ENCODE measurements around the gene ADAT2.

ADAT2 gene

DNA sequence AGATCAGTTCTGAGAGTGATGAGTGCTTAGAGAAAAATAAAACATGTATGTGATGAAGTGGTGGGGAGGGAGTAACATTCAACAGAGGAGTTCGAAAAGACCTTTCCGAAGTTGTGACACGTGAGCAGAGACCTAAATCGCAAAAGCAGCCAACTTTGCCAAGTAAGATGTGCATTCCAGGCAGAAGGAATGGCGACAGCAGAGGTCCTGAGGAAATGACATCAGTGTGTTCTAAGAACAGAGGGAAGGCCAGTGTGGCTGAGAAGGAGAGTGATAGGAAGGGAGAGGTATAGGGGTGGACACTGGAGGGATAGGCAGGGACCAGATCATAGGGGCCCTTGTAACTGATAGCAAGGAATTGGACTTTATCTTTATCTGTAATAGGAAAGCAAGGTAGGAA lies 51.3 kb downstream of the ADAT2 start:
- Histone ChIP-seq H3K4me3 (ENCODE audit: low read depth in 1 of 2, low read length in 2 of 2) (no peak overlapping the region), H3K9me3 (ENCODE audit: control insufficient read depth in 1 of 2, low read length in 2 of 2) (no peaks in the 10 kb centered on the region), H3K27me3 (ENCODE audit: control insufficient read depth in 1 of 2, insufficient read depth in 2 of 2, low read length in 2 of 2) (no peaks in the 10 kb centered on the region), H3K36me3 (ENCODE audit: control insufficient read depth in 1 of 2, insufficient read depth in 2 of 2, low read length in 2 of 2) (no peaks in the 10 kb centered on the region), H3K9ac (ENCODE audit: low read depth in 1 of 2, low read length in 2 of 2) (no peak overlapping the region), H3K4me1 (ENCODE audit: control insufficient read depth in 1 of 2, insufficient read depth in 2 of 2, low read length in 2 of 2) (peaks cover 16 to 28% of the 10 kb centered on the region in 2 donors), H3K27ac (ENCODE audit: low read depth, low read length) (no peak overlapping the region)

DNA sequence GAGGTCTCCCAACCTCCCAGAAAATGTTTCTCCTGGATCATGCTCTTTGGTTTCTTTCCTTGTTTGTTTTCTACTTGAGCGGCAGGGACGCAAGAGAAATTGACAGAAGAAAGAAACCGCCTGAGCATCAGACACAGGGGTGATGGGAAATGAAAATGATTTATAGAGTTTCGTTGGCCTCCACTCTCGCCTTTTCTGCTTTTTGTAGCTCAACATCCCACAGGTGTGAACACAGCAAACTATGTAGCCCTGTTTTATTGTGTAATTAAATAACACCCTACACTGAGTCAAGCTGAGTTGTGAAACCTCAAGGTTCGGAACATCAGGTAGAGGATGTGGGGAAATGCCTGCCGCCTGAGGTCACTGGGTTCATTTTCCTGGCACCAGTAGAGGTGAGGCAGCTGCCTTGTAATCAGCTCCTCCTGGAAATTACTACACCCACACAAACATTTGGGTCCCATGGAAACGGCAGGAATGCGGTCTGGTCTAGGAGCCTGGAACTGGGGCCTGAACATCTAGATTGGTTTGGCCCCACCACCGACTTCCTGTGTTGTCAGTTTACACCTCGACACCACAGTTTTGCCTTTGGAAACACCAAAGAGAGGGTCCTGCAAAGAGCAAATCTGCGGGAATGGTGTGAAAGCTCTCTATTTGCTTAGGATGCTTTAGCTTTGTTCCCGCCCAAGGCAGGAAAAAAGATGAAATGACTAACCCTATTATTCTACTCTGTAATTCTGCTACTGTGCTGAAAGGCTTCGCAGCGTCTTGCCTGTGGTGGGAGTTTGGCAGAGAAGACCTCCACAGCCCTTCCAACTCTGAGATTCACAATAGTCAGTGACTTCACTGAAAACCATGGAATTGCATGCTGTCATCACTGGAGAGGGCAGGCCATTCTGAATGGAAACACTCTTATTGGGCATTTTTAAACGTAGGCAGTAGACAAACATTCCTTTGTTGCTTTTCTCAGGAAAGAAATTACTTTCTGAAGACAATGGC lies 53.0 kb downstream of the ADAT2 start:
- Histone ChIP-seq H3K9ac (ENCODE audit: low read depth in 1 of 2, low read length in 2 of 2) (no peak overlapping the region), H3K4me1 (ENCODE audit: control insufficient read depth in 1 of 2, insufficient read depth in 2 of 2, low read length in 2 of 2) (peaks cover 16 to 28% of the 10 kb centered on the region in 2 donors), H3K27me3 (ENCODE audit: control insufficient read depth in 1 of 2, insufficient read depth in 2 of 2, low read length in 2 of 2) (no peaks in the 10 kb centered on the region), H3K27ac (ENCODE audit: low read depth, low read length) (no peak overlapping the region), H3K9me3 (ENCODE audit: control insufficient read depth in 1 of 2, low read length in 2 of 2) (no peaks in the 10 kb centered on the region), H3K36me3 (ENCODE audit: control insufficient read depth in 1 of 2, insufficient read depth in 2 of 2, low read length in 2 of 2) (no peaks in the 10 kb centered on the region), H3K4me3 (ENCODE audit: low read depth in 1 of 2, low read length in 2 of 2) (no peak overlapping the region)

GRCh38 chr6:143396497-143397226 lies 53.8 kb downstream of the ADAT2 start:
- Histone ChIP-seq H3K27me3 (ENCODE audit: control insufficient read depth in 1 of 2, insufficient read depth in 2 of 2, low read length in 2 of 2) (no peaks in the 10 kb centered on the region), H3K27ac (ENCODE audit: low read depth, low read length) (no peak overlapping the region), H3K4me3 (ENCODE audit: low read depth in 1 of 2, low read length in 2 of 2) (no peak overlapping the region), H3K9me3 (ENCODE audit: control insufficient read depth in 1 of 2, low read length in 2 of 2) (no peaks in the 10 kb centered on the region), H3K4me1 (ENCODE audit: control insufficient read depth in 1 of 2, insufficient read depth in 2 of 2, low read length in 2 of 2) (peaks cover 16 to 28% of the 10 kb centered on the region in 2 donors), H3K36me3 (ENCODE audit: control insufficient read depth in 1 of 2, insufficient read depth in 2 of 2, low read length in 2 of 2) (no peaks in the 10 kb centered on the region), H3K9ac (ENCODE audit: low read depth in 1 of 2, low read length in 2 of 2) (no peak overlapping the region)

- no peak overlapping the region for H3K9ac ChIP-seq (ENCODE audit: low read depth in 1 of 2, low read length in 2 of 2)
- H3K9me3 ChIP-seq (ENCODE audit: control insufficient read depth in 1 of 2, low read length in 2 of 2) = no peaks in the 10 kb centered on the region
- no peak overlapping the region for H3K4me3 ChIP-seq (ENCODE audit: low read depth in 1 of 2, low read length in 2 of 2)
- no peaks in the 10 kb centered on the region for H3K36me3 ChIP-seq (ENCODE audit: control insufficient read depth in 1 of 2, insufficient read depth in 2 of 2, low read length in 2 of 2)
- peaks cover 15 to 20% of the 10 kb centered on the region in 2 donors for H3K4me1 ChIP-seq (ENCODE audit: control insufficient read depth in 1 of 2, insufficient read depth in 2 of 2, low read length in 2 of 2)
- H3K27me3 ChIP-seq (ENCODE audit: control insufficient read depth in 1 of 2, insufficient read depth in 2 of 2, low read length in 2 of 2) = no peaks in the 10 kb centered on the region
- H3K27ac ChIP-seq (ENCODE audit: low read depth, low read length) = no peak overlapping the region
These were observed 54.8 kb downstream of the ADAT2 start for GRCh38 chr6:143395699-143396098.

DNA sequence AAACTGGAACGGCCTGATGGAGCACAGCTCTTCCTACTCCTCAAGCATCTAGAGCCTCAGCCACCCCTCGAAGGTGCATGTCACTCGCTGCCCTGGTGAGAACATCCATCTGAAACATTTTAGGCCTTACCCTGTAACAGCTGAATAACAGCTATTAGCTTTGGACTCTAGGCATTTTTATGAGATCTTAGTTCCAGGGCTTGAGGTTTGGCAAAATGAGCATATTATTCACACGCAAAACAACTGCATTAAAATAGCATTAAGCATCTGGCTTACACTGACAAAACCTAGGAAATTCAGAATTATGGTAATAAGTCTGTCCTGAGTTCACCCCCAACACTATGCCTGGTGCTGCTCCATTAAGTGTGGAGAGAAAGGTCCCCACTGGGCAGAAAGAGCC lies 56.1 kb downstream of the ADAT2 start:
- no peaks in the 10 kb centered on the region for H3K9me3 ChIP-seq (ENCODE audit: control insufficient read depth in 1 of 2, low read length in 2 of 2)
- peaks cover 10 to 15% of the 10 kb centered on the region in 2 donors for H3K4me1 ChIP-seq (ENCODE audit: control insufficient read depth in 1 of 2, insufficient read depth in 2 of 2, low read length in 2 of 2)
- no peaks in the 10 kb centered on the region for H3K36me3 ChIP-seq (ENCODE audit: control insufficient read depth in 1 of 2, insufficient read depth in 2 of 2, low read length in 2 of 2)
- no peaks in the 10 kb centered on the region for H3K27me3 ChIP-seq (ENCODE audit: control insufficient read depth in 1 of 2, insufficient read depth in 2 of 2, low read length in 2 of 2)
- H3K27ac ChIP-seq (ENCODE audit: low read depth, low read length) = no peak overlapping the region
- no peak overlapping the region for H3K4me3 ChIP-seq (ENCODE audit: low read depth in 1 of 2, low read length in 2 of 2)
- H3K9ac ChIP-seq (ENCODE audit: low read depth in 1 of 2, low read length in 2 of 2) = no peak overlapping the region

DNA sequence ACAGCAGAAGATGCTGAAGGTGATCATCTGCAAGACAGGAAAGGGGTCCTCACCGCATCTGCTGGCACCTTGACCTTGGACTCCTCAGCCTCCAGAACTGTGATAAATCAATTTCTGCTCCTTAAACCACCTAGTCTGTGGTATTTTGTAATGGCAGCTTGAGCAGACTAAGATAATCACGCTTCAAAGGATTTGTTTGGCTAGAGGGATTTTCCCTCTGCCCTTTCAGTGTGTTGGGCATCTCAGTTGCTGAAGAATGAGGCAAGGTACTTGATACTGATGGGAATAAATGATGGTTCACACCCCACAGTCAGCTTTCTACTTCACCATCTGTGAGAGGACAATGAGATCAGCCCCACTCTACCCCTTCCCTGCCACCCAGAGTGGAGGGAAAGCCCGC lies 60.2 kb downstream of the ADAT2 start:
- Histone ChIP-seq H3K9ac (ENCODE audit: low read depth in 1 of 2, low read length in 2 of 2) (no peak overlapping the region), H3K36me3 (ENCODE audit: control insufficient read depth in 1 of 2, insufficient read depth in 2 of 2, low read length in 2 of 2) (no peaks in the 10 kb centered on the region), H3K9me3 (ENCODE audit: control insufficient read depth in 1 of 2, low read length in 2 of 2) (no peaks in the 10 kb centered on the region), H3K27me3 (ENCODE audit: control insufficient read depth in 1 of 2, insufficient read depth in 2 of 2, low read length in 2 of 2) (no peaks in the 10 kb centered on the region), H3K4me1 (ENCODE audit: control insufficient read depth in 1 of 2, insufficient read depth in 2 of 2, low read length in 2 of 2) (no peaks in the 10 kb centered on the region), H3K4me3 (ENCODE audit: low read depth in 1 of 2, low read length in 2 of 2) (no peak overlapping the region), H3K27ac (ENCODE audit: low read depth, low read length) (no peak overlapping the region)

GRCh38 chr6:143385636-143386035 lies 64.9 kb downstream of the ADAT2 start:
- Histone ChIP-seq H3K9me3 (ENCODE audit: control insufficient read depth in 1 of 2, low read length in 2 of 2) (no peaks in the 10 kb centered on the region), H3K9ac (ENCODE audit: low read depth in 1 of 2, low read length in 2 of 2) (no peak overlapping the region), H3K27me3 (ENCODE audit: control insufficient read depth in 1 of 2, insufficient read depth in 2 of 2, low read length in 2 of 2) (no peaks in the 10 kb centered on the region), H3K27ac (ENCODE audit: low read depth, low read length) (no peak overlapping the region), H3K4me1 (ENCODE audit: control insufficient read depth in 1 of 2, insufficient read depth in 2 of 2, low read length in 2 of 2) (no peaks in the 10 kb centered on the region), H3K36me3 (ENCODE audit: control insufficient read depth in 1 of 2, insufficient read depth in 2 of 2, low read length in 2 of 2) (no peaks in the 10 kb centered on the region), H3K4me3 (ENCODE audit: low read depth in 1 of 2, low read length in 2 of 2) (no peak overlapping the region)

- Histone ChIP-seq H3K27ac (ENCODE audit: low read depth, low read length) (no peak overlapping the region), H3K36me3 (ENCODE audit: control insufficient read depth in 1 of 2, insufficient read depth in 2 of 2, low read length in 2 of 2) (no peaks in the 10 kb centered on the region), H3K9ac (ENCODE audit: low read depth in 1 of 2, low read length in 2 of 2) (no peak overlapping the region), H3K9me3 (ENCODE audit: control insufficient read depth in 1 of 2, low read length in 2 of 2) (no peaks in the 10 kb centered on the region), H3K4me3 (ENCODE audit: low read depth in 1 of 2, low read length in 2 of 2) (no peak overlapping the region), H3K27me3 (ENCODE audit: control insufficient read depth in 1 of 2, insufficient read depth in 2 of 2, low read length in 2 of 2) (no peaks in the 10 kb centered on the region), H3K4me1 (ENCODE audit: control insufficient read depth in 1 of 2, insufficient read depth in 2 of 2, low read length in 2 of 2) (no peaks in the 10 kb centered on the region)
These were observed 73.6 kb downstream of the ADAT2 start for GRCh38 chr6:143376861-143377260.

DNA sequence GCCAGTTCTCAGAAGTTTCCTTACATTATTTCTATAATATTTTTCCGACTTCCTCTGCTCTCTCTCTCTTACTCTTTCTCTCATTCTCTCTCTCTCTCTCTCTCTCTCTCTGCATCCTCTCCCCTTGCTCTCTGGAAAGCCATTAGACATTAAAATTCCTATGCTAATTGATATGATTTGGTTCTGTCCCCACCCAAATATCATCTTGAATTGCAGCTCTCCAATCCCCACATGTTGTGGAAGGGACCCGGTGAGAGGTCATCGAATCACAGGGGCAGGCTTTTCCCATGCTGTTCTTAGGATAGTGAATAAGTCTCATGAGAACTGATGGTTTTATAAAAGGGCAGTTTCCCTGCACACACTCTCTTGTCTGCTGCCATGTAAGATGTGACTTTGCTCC lies 74.1 kb downstream of the ADAT2 start:
- H3K36me3 ChIP-seq (ENCODE audit: control insufficient read depth in 1 of 2, insufficient read depth in 2 of 2, low read length in 2 of 2) = no peaks in the 10 kb centered on the region
- H3K27ac ChIP-seq (ENCODE audit: low read depth, low read length) = no peak overlapping the region
- H3K4me1 ChIP-seq (ENCODE audit: control insufficient read depth in 1 of 2, insufficient read depth in 2 of 2, low read length in 2 of 2) = no peaks in the 10 kb centered on the region
- H3K9me3 ChIP-seq (ENCODE audit: control insufficient read depth in 1 of 2, low read length in 2 of 2) = no peaks in the 10 kb centered on the region
- H3K27me3 ChIP-seq (ENCODE audit: control insufficient read depth in 1 of 2, insufficient read depth in 2 of 2, low read length in 2 of 2) = no peaks in the 10 kb centered on the region
- H3K9ac ChIP-seq (ENCODE audit: low read depth in 1 of 2, low read length in 2 of 2) = no peak overlapping the region
- no peak overlapping the region for H3K4me3 ChIP-seq (ENCODE audit: low read depth in 1 of 2, low read length in 2 of 2)

GRCh38 chr6:143375022-143375585 lies 75.4 kb downstream of the ADAT2 start:
- Histone ChIP-seq H3K9ac (ENCODE audit: low read depth in 1 of 2, low read length in 2 of 2) (no peak overlapping the region), H3K27ac (ENCODE audit: low read depth, low read length) (no peak overlapping the region), H3K4me1 (ENCODE audit: control insufficient read depth in 1 of 2, insufficient read depth in 2 of 2, low read length in 2 of 2) (no peaks in the 10 kb centered on the region), H3K36me3 (ENCODE audit: control insufficient read depth in 1 of 2, insufficient read depth in 2 of 2, low read length in 2 of 2) (no peaks in the 10 kb centered on the region), H3K9me3 (ENCODE audit: control insufficient read depth in 1 of 2, low read length in 2 of 2) (no peaks in the 10 kb centered on the region), H3K4me3 (ENCODE audit: low read depth in 1 of 2, low read length in 2 of 2) (no peak overlapping the region), H3K27me3 (ENCODE audit: control insufficient read depth in 1 of 2, insufficient read depth in 2 of 2, low read length in 2 of 2) (no peaks in the 10 kb centered on the region)
